ENCODE data around the gene SPAAR. TPM values are rescaled to one million over a fixed set of nuclear protein-coding genes. Genes with fewer than 3 reads are reported as not detected.
A peak's percentile ranks its signal among the peaks of the same experiment; 100 is the strongest.
"Not testable (repeated sequence)": the region's sequence is repeated elsewhere in the genome, so short reads cannot be mapped to it uniquely, and the experiment has no call there.

Gene SPAAR
- total RNA-seq, 2 donors from 2014 or later = 2.5 to 4.0 TPM

GRCh38 chr9:35914301-35914807, 5.1 kb downstream of the SPAAR start:
- DNase-seq (ENCODE audit: low spot score) = peak; percentile 84
- intact Hi-C loops (cut with DNase I) = no loop called here

- intact Hi-C loops (cut with DNase I) = no loop called here
- peak; percentile 66 for DNase-seq (ENCODE audit: low spot score)
These were observed 6.5 kb downstream of the SPAAR start for GRCh38 chr9:35915681-35916294.

- intact Hi-C loops (cut with DNase I) = no loop called here
These were observed 8.0 kb downstream of the SPAAR start for GRCh38 chr9:35917261-35917660.

GRCh38 chr9:35918780-35919179, 9.5 kb downstream of the SPAAR start:
- no peak for DNase-seq (ENCODE audit: low spot score)
- intact Hi-C loops (cut with DNase I) = no loop called here

More at GRCh38 chr9:35917261-35917660, 8.0 kb downstream of the SPAAR start:
- no peak for DNase-seq (ENCODE audit: low spot score)

GRCh38 chr9:35919212-35920008, 10.1 kb downstream of the SPAAR start:
- DNase-seq (ENCODE audit: low spot score) = no peak
- intact Hi-C loops (cut with DNase I) = no loop called here

GRCh38 chr9:35920051-35920620, 10.8 kb downstream of the SPAAR start:
- DNase-seq (ENCODE audit: low spot score) = no peak
- intact Hi-C loops (cut with DNase I) = no loop called here

- intact Hi-C loops (cut with DNase I) = no loop called here
- no peak for DNase-seq (ENCODE audit: low spot score)
These were observed 14.3 kb downstream of the SPAAR start for GRCh38 chr9:35923598-35923926.

- intact Hi-C loops (cut with DNase I) = no loop called here
- peak; percentile 84 for DNase-seq (ENCODE audit: low spot score)
These were observed 14.9 kb downstream of the SPAAR start for GRCh38 chr9:35923927-35924763.

- intact Hi-C loops (cut with DNase I) = no loop called here
These were observed 19.5 kb downstream of the SPAAR start for GRCh38 chr9:35928591-35929452.

GRCh38 chr9:35929453-35929718, 20.1 kb downstream of the SPAAR start:
- intact Hi-C loops (cut with DNase I) = no loop called here
- no peak for DNase-seq (ENCODE audit: low spot score)

More at GRCh38 chr9:35928591-35929452, 19.5 kb downstream of the SPAAR start:
- no peak for DNase-seq (ENCODE audit: low spot score)

GRCh38 chr9:35930521-35930920, 21.2 kb downstream of the SPAAR start:
- intact Hi-C loops (cut with DNase I) = no loop called here
- no peak for DNase-seq (ENCODE audit: low spot score)

GRCh38 chr9:35930989-35931388, 21.7 kb downstream of the SPAAR start:
- intact Hi-C loops (cut with DNase I) = no loop called here
- DNase-seq (ENCODE audit: low spot score) = no peak

- intact Hi-C loops (cut with DNase I) = no loop called here
- DNase-seq (ENCODE audit: low spot score) = no peak
These were observed 23.4 kb downstream of the SPAAR start for GRCh38 chr9:35932735-35933134.

- intact Hi-C loops (cut with DNase I) = no loop called here
- no peak for DNase-seq (ENCODE audit: low spot score)
These were observed 24.3 kb downstream of the SPAAR start for GRCh38 chr9:35933550-35934067.

GRCh38 chr9:35934069-35934468, 24.8 kb downstream of the SPAAR start:
- DNase-seq (ENCODE audit: low spot score); intact Hi-C loops (cut with DNase I): not testable (repeated sequence)

GRCh38 chr9:35935261-35935660, 26.0 kb downstream of the SPAAR start:
- intact Hi-C loops (cut with DNase I) = no loop called here

GRCh38 chr9:35935755-35936509, 26.6 kb downstream of the SPAAR start:
- intact Hi-C loops (cut with DNase I) = no loop called here
- DNase-seq (ENCODE audit: low spot score) = no peak

More at GRCh38 chr9:35935261-35935660, 26.0 kb downstream of the SPAAR start:
- no peak for DNase-seq (ENCODE audit: low spot score)

- intact Hi-C loops (cut with DNase I) = no loop called here
- no peak for DNase-seq (ENCODE audit: low spot score)
These were observed 27.9 kb downstream of the SPAAR start for GRCh38 chr9:35937227-35937626.

Data from posterior vena cava (tissue), 2 donors.